NCI-H2227 (cell line): Measurements from ENCODE around the gene KIR3DL1.
"Not testable (repeated sequence)": the region's sequence is repeated elsewhere in the genome, so short reads cannot be mapped to it uniquely, and the experiment has no call there.

Experiments
- DNase-seq: peaks from one replicate; lab custom pipeline; 2025; ENCODE audit not compliant: unreplicated experiment; lab: John Stamatoyannopoulos, UW

KIR3DL1 gene

DNA sequence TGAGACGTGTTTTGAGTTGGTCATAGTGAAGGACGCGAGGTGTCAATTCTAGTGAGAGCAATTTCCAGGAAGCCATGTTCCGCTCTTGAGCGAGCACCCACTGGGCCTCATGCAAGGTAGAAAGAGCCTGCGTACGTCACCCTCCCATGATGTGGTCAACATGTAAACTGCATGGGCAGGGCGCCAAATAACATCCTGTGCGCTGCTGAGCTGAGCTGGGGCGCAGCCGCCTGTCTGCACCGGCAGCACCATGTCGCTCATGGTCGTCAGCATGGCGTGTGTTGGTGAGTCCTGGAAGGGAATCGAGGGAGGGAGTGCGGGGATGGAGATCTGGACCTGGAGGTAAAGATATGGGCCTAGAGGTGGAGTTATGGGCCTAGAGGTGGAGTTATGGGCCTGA lies at the start of gene KIR3DL1:
KIR3DL1 (plus strand) TSS at position 218 of the 400 bp plus-strand sequence.
- not testable (repeated sequence) for DNase-seq

DNA sequence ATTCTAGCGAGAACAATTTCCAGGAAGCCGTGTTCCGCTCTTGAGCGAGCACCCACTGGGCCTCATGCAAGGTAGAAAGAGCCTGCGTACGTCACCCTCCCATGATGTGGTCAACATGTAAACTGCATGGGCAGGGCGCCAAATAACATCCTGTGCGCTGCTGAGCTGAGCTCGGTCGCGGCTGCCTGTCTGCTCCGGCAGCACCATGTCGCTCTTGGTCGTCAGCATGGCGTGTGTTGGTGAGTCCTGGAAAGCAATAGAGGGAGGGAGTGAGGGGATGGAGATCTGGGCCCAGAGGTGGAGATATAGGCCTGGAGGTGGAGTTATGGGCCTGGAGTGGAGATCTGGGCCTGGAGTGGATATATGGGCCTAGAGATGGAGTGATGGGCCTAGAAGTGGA lies 46.6 kb upstream of the KIR3DL1 start, which contains the start of gene KIR2DL1:
KIR2DL1 (plus strand) TSS at position 148 of the 400 bp plus-strand sequence; CDS start at position 206, 58 bp downstream.
- DNase-seq, result not testable (repeated sequence)

DNA sequence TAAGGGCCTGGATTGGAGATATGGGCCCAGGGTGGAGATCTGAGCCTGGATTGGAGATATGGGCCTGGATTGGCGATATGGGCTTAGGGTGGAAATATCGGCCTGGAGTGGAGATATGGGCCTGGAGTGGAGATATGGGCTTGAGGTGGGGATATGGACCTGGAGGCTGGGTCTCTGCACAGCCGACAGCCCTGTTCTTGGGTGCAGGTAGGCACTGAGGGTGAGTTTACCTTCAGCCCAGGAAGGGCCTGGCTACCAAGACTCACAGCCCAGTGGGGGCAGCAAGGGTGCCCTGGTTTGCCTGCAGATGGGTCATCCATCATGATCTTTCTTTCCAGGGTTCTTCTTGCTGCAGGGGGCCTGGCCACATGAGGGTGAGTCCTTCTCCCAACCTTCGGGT lies 45.8 kb upstream of the KIR3DL1 start:
- DNase-seq, result not testable (repeated sequence)

DNA sequence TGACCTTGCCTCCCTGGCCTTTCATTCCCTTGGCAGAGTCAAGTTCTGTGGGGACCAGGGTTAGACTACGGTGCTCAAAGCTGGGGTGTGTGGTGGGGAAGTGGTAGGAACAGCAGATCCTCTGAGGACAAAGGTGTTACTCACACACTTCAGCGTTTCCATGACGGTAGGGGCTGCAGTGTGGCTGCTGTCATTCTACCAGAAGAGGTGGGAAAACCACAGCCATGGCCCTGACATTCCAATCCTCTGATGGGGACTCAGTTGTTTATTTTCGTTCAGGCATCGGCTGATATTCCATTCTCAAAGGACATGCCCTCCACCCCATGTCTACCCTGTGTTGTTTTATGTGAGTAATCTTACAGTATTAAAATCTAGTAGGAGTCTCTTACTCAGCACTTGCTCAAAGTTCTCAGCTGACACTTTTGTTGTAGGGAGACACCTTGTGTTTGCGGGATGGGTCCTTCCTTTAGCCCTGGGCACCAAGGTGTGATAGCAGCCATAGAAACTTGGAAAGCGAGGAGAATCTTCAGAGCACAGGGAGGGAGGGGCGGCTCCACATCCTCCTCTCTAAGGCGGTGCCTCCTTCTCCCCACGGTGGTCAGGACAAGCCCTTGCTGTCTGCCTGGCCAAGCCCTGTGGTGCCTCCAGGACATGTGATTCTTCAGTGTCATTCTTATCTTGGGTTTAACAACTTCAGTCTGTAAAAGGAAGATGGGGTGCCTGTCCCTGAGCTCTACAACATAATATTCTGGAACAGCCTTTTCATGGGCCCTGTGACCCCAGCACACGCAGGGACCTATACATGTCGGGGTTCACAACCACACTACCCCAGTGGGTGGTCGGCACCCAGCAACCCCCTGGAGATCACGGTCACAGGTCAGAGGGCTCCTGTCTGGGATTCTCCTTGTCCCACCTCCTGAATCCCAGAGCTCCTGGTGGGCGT lies 45.0 kb upstream of the KIR3DL1 start:
- not testable (repeated sequence) for DNase-seq

DNA sequence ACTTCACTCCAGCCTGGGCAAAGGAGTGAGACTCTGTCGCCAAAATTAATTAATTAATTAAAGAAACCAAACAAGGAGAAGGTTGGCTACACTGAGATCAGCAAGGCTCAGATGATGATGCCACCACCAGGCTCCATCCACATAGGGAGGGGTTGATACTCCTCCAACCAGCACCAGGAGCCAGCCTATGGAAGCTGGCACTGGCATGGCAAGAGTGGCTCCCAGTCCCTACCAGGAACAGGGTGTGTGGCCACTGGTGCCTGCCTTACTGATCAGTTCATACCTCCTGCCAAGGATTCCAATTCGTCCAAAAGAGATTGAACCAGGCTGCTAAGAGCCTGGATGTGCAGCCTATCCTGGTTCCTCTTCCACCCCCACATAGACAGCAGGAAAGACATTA lies 43.6 kb upstream of the KIR3DL1 start:
- DNase-seq, result not testable (repeated sequence)

DNA sequence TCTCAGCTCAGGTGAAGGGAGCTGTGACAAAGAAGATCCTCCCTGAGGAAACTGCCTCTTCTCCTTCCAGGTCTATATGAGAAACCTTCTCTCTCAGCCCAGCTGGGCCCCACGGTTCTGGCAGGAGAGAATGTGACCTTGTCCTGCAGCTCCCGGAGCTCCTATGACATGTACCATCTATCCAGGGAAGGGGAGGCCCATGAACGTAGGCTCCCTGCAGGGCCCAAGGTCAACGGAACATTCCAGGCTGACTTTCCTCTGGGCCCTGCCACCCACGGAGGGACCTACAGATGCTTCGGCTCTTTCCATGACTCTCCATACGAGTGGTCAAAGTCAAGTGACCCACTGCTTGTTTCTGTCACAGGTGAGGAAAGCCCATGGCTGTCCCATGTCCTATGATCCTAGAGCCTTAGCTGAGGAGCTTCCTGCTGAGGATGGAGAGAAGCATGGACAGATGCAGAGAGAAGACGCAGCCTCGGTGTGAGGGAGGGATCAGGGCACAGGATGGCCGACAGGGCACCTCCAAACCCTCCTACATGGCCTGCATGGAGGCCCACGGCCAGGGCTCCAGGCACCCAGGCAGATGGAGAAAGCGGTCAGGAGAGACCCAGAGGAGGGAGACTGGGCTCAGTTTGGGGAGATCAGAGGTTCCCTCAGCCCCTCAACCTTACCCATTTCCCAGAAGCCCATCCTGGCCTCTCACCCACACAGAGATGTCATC lies 41.0 kb upstream of the KIR3DL1 start:
- not testable (repeated sequence) for DNase-seq

DNA sequence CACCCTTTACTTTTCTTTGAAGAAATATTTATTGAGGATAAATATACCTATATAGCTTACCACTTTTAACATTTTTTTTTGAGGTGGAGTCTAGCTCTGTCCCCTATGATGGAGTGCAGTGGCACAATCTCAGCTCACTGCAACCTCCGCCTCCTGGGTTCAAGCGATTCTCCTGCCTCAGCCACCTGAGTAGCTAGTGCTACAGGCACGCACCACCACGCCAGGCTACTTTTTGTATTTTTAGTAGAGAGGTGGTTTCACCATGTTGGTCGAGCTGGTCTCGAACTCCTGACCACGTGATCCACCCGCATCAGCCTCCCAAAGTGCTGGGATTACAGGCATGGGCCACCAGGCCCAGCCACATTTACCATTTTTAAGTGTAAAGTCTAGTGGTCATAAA lies 40.4 kb upstream of the KIR3DL1 start:
- DNase-seq, result not testable (repeated sequence)

DNA sequence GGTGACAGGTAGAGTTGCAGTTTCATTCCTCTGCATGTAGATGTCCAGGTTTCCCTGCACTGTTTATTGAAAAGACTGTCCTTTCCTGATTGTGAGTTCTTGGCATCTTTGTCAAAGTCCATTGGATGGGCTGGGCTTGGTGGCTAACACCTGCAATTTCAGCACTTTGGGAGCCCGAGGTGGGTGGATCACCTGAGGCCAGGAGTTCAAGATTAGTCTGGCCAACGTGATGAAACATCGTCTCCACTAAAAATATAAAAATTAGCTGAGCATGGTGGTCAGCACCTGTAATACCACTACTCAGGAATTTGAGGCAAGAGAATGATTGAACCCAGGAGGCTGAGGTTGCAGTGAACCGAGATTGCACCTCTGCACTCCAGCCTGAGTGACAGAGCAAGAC lies 38.4 kb upstream of the KIR3DL1 start:
- not testable (repeated sequence) for DNase-seq

DNA sequence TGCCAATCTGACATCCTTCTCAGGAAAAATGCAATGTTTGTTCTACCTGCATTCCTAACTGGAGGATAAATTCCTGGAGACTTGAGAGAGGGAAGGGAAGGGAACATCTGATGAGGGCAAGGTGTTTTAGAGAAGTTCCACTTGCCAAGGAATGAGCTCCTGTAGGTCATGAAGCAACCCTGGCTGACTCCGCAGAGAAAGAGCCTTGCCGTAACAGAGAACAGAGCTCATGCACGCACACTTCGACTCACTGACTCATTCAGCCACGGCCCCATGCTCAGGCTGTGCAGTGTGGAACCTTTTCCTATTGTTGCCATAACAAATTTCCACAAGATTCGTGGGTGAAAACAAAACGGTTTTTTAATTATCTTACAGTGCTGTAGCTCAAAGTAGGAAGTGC lies 37.4 kb upstream of the KIR3DL1 start:
- DNase-seq, result not testable (repeated sequence)

DNA sequence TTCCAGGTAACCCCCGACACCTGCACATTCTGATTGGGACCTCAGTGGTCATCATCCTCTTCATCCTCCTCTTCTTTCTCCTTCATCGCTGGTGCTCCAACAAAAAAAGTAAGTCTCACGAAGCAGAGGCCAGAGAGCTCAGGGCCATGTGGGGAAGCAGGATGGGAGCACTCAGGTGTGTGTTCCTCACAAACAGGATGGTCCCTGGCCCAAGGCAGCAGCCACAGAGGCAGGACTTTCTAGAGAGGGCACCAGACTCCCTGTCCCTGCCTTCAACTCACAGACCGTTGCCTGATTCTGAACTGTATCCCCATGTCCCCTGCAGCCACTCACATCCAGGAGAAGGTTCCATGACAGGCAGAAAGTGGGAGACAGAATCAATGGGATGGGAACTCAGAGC lies 33.4 kb upstream of the KIR3DL1 start:
- not testable (repeated sequence) for DNase-seq

DNA sequence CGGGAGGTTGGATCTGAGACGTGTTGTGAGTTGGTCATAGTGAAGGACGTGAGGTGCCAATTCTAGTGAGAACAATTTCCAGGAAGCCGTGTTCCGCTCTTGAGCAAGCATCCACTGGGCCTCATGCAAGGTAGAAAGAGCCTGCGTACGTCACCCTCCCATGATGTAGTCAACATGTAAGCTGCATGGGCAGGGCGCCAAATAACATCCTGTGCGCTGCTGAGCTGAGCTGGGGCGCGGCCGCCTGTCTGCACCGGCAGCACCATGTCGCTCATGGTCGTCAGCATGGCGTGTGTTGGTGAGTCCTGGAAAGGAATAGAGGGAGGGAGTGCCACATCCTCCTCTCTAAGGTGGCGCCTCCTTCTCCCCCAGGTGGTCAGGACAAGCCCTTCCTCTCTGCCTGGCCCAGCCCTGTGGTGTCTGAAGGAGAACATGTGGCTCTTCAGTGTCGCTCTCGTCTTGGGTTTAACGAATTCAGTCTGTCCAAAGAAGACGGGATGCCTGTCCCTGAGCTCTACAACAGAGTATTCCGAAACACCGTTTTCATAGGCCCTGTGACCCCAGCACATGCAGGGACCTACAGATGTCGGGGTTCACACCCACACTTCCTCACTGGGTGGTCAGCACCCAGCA lies 30.1 kb upstream of the KIR3DL1 start:
- DNase-seq, result not testable (repeated sequence)

DNA sequence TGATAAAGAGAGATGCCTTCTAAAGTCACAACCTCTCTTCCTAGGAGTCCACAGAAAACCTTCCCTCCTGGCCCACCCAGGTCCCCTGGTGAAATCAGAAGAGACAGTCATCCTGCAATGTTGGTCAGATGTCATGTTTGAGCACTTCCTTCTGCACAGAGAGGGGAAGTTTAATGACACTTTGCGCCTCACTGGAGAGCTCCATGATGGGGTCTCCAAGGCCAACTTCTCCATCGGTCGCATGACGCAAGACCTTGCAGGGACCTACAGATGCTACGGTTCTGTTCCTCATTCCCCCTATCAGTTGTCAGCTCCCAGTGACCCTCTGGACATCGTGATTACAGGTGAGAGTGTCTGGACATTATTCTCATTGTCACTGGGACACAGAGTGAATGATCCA lies 28.1 kb upstream of the KIR3DL1 start:
- DNase-seq, result not testable (repeated sequence)

DNA sequence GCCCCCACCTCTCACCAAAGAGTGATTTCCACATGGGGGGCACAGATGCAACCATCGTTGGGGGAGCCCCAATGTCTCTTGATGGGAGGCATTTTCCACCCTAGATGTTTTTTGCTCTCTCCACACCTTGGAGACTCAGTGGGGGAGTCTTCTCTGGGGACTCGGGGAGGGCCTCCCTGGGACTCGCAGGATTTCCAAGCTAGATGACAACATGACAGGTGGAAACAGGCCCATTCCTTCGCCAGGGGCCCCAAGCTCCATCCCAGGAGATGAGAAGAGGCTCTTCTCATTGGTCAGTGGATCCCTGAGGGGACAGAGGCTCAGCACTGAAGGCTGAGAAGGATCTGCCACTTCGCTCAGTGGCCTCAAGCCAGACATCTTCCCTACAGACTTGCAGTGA lies 25.6 kb upstream of the KIR3DL1 start:
- DNase-seq, result no peak

DNA sequence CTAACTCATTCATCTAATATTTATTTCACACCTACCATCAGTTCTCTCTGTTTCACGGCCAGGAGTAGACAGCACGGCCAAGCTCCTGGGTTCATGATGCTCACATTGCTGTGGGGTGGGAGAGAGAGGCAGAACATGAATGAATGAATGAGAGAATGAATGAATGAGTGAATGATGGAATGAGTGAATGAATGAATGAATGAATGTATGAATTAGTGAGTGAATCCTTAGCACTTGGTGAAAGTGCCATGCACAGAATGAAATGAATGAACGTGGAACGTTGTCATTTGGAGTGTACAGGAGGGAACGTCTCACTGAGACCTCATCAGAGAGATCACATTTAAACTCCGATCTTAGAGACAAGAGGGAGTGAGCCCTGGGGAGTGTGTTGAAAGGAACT lies 24.8 kb upstream of the KIR3DL1 start:
- DNase-seq, result no peak

DNA sequence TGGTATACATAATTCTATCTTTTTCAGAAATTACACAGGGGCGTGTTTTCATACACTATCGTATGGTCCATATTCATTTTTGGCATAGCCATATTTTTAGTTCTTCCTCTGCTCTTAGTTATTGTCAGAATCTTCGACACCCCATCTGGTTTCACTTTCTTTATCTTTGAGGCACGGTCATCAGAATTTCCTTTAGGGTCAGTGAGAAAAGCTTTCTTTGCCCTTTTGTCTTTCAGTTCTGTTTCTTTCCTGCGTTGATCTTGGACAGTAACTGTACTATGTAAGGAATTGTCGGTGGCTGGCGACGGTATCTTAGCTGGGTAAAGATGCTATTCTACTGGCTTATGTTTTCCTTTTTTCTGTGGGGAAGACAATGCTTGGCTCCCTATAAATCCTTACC lies 23.5 kb upstream of the KIR3DL1 start:
- no peak for DNase-seq

DNA sequence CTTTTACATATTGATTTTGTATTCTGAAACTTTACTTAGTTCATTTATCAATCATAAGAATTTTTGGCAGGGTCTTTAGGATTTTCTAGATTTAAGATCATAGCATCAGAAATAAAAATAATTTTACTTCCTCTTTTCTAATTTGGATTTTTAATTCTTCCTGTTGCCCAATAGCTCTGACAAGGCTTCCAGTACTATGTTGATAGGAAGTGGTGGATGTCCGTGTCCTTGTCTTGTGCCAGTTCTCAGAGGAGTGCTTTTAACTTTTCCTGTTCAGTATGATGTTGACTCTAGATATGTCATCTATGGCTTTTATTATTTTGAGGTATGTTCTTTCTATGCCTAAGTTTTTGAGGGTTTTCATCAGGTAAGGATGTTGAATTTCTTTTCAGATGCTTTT lies 20.5 kb upstream of the KIR3DL1 start:
- no peak for DNase-seq

DNA sequence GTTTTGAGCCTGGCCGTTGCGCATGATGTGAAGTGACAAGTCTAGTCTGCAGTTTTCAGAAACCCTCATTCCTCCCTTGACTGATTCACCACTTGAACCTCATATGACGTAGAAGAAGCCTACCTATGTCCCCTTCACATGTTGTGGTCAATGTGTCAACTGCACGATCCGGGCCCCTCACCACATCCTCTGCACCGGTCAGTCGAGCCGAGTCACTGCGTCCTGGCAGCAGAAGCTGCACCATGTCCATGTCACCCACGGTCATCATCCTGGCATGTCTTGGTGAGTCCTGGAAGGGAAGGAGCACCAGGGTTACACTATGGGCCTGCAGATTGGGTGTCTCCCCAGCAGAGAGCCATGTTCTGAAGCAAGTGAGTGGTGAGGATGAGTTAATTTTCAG lies 12.9 kb upstream of the KIR3DL1 start, which contains the start of gene KIR2DL4:
KIR2DL4 (plus strand) TSS at position 201 of the 400 bp plus-strand sequence; CDS start at position 243, 42 bp downstream.
- no peak for DNase-seq

DNA sequence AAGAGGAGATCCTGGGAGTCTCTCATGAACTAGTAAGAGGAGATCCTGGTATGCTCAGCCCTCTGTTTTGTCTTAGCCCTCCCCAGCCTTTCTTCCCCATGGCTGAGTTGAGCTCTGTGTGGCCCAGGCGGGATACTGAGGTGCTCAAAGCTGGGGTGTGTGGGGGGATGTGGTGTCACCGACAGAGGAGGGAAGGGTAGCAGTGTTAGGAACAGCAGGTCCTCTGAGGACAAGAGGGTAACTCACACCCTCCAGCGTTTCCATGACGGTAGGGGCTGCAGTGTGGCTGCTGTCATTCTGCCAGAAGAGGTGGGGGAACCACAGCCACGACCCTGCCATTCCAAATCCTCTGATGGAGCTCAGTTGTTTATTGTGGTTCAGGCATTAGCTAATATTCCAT lies 12.2 kb upstream of the KIR3DL1 start:
- DNase-seq, result no peak

DNA sequence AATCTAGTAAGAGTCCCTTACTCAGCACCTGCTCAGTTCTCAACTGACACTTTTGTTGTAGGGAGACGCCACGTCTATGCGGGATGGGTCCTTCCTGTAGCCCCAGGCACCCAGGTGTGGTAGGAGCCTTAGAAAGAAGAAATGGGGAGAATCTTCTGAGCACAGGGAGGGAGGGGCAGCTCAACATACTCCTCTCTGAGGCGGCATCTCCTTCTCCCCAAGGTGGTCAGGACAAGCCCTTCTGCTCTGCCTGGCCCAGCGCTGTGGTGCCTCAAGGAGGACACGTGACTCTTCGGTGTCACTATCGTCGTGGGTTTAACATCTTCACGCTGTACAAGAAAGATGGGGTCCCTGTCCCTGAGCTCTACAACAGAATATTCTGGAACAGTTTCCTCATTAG lies 11.7 kb upstream of the KIR3DL1 start:
- DNase-seq, result no peak

DNA sequence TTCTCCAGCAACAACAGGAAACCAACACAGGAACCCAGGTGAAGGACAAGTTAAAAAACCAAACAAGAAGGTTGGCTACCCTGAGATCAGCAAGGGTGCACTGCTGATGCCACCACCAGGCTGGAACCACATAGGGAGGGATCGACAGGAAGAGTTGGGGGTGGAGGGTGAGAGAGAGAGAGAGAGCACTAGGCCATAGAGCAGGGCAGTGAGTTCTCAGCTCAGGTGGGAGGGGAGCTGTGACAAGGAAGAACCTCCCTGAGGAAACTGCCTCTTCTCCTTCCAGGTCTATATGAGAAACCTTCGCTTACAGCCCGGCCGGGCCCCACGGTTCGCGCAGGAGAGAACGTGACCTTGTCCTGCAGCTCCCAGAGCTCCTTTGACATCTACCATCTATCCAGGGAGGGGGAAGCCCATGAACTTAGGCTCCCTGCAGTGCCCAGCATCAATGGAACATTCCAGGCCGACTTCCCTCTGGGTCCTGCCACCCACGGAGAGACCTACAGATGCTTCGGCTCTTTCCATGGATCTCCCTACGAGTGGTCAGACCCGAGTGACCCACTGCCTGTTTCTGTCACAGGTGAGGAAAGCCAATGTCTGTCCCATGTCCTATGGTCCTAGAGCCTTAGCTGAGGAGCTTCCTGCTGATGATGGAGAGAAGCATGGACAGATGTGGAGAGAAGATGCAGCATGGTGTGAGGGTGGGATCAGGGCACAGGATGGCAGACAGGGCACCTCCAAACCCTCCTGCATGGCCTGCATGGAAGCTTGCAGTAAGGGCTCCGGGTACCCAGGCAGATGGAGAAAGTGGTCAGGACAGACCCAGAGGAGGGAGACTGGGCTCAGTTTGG lies 10.4 kb upstream of the KIR3DL1 start:
- DNase-seq, result no peak

DNA sequence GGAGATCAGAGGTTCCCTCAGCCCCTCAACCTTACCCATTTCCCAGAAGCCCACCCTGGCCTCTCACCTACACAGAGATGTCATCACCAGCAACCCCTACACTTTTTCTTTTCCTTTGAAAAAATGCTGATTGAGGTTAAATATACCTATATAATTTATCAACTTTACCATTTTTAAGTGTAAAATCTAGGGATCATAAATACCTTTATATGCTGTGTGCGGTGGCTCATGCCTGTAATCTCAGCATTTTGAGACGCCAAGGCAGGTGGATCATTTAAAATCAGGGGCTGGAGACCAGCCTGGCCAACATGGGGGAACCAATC lies 9.8 kb upstream of the KIR3DL1 start:
- DNase-seq, result no peak
